IMR-90 (cell line): ENCODE data around the gene ABHD3. TPM values are rescaled to one million over a fixed set of nuclear protein-coding genes. Genes with fewer than 3 reads are reported as not detected.

Experiments
- ATAC-seq: fragments of 200-7000 bp; cut with Tn5 transposase; 2 replicates; pipeline ENCODE4 v1.9.1; 2020; ENCODE audit warnings: low read depth, mild to moderate bottlenecking, moderate library complexity
- BruUV-seq: library from RNA; stranded (reverse); fragments of 400-500 nt; replicated peaks from 2 replicates; lab custom pipeline; 2021; lab: Mats Ljungman, UMichigan
- CTCF ChIA-PET: fragments of 300-600 bp; formaldehyde crosslinking; extraction: SDS; loops from one replicate; lab custom pipeline; 2021; ENCODE audit warnings: antibody characterized with exemption; lab: Yijun Ruan, JAX
- POLR2A ChIA-PET: fragments of 300-600 bp; sonication (Branson Sonifier 250); formaldehyde crosslinking; loops from one replicate; lab custom pipeline; 2022; ENCODE audit warnings: antibody characterized with exemption; ENCODE audit not compliant: unreplicated experiment; lab: Charles Lee
- DNase-seq: peaks from one replicate; pipeline ENCODE4 v3.0.0; 2013
- H2AFZ ChIP-seq: replicated peaks from 2 replicates; pipeline ENCODE3; 2013; ENCODE audit warnings: low read length, mild to moderate bottlenecking; ENCODE audit not compliant: poor library complexity
- H2AK5ac ChIP-seq: 2 replicates; pipeline ENCODE4 v1.6.1; 2013; ENCODE audit warnings: low read depth, low read length, inconsistent platforms
- H2AK9ac ChIP-seq: replicated peaks from 2 replicates; pipeline ENCODE3; 2013; ENCODE audit warnings: mild to moderate bottlenecking, low read depth, low read length, moderate library complexity; ENCODE audit not compliant: poor library complexity
- H2BK120ac ChIP-seq: 2 replicates; pipeline ENCODE4 v1.6.1; 2013; ENCODE audit warnings: low read depth, low read length, inconsistent platforms
- H2BK15ac ChIP-seq: 3 replicates; pipeline ENCODE4 v1.6.1; 2013; ENCODE audit warnings: low read depth, low read length, inconsistent platforms
- H2BK20ac ChIP-seq: 2 replicates; pipeline ENCODE4 v1.6.1; 2013; ENCODE audit warnings: low read depth, mild to moderate bottlenecking, inconsistent platforms, low read length, moderate library complexity
- H2BK5ac ChIP-seq: 2 replicates; pipeline ENCODE4 v1.6.1; 2013; ENCODE audit warnings: mild to moderate bottlenecking, low read depth, low read length, inconsistent platforms; ENCODE audit not compliant: poor library complexity, severe bottlenecking
- H3K14ac ChIP-seq: replicated peaks from 2 replicates; pipeline ENCODE4 v1.6.1; 2013; ENCODE audit warnings: low read depth, low read length, inconsistent platforms
- H3K18ac ChIP-seq: 2 replicates; pipeline ENCODE4 v1.6.1; 2013; ENCODE audit warnings: low read depth, low read length, control low read depth
- H3K23ac ChIP-seq: 2 replicates; pipeline ENCODE4 v1.6.1; 2013; ENCODE audit warnings: low read depth, low read length, inconsistent platforms
- H3K27ac ChIP-seq: 2 replicates; pipeline ENCODE4 v1.5.1; 2013; ENCODE audit warnings: mild to moderate bottlenecking, control low read depth, low read length; ENCODE audit not compliant: insufficient read depth
- H3K27me3 ChIP-seq: 2 replicates; pipeline ENCODE4 v1.6.1; 2013; ENCODE audit warnings: low read length; ENCODE audit not compliant: control insufficient read depth, insufficient read depth
- H3K36me3 ChIP-seq: 2 replicates; pipeline ENCODE4 v1.6.1; 2013; ENCODE audit warnings: low read length, mixed read lengths; ENCODE audit not compliant: control insufficient read depth, insufficient read depth
- H3K4ac ChIP-seq: 2 replicates; pipeline ENCODE4 v1.6.1; 2013; ENCODE audit warnings: low read depth, low read length, inconsistent platforms
- H3K4me1 ChIP-seq: 2 replicates; pipeline ENCODE4 v1.6.1; 2013; ENCODE audit warnings: low read length, mixed read lengths; ENCODE audit not compliant: control insufficient read depth, insufficient read depth
- H3K4me2 ChIP-seq: 2 replicates; pipeline ENCODE4 v1.6.1; 2013; ENCODE audit warnings: low read depth, mild to moderate bottlenecking, control low read depth, low read length, moderate library complexity
- H3K4me3 ChIP-seq: 2 replicates; pipeline ENCODE4 v1.5.1; 2013; ENCODE audit warnings: low read depth, mild to moderate bottlenecking, control low read depth, low read length, moderate library complexity; ENCODE audit not compliant: insufficient read depth
- H3K56ac ChIP-seq: 2 replicates; pipeline ENCODE4 v1.6.1; 2013; ENCODE audit warnings: low read length, inconsistent platforms; ENCODE audit not compliant: insufficient read depth; ENCODE audit errors: extremely low read depth
- H3K79me1 ChIP-seq, 2 experiments: 2 replicates each; pipeline ENCODE4 v1.6.1; 2013; ENCODE audit warnings: low read length in 2 of 2, inconsistent platforms in 1 of 2, low read depth in 1 of 2
- H3K9ac ChIP-seq: 2 replicates; pipeline ENCODE4 v1.6.1; 2013; ENCODE audit warnings: low read depth, low read length, control low read depth
- H3K9me1 ChIP-seq: 2 replicates; pipeline ENCODE4 v1.6.1; 2013; ENCODE audit warnings: low read length, inconsistent platforms; ENCODE audit not compliant: insufficient read depth
- H3K9me3 ChIP-seq: 2 replicates; pipeline ENCODE4 v1.6.1; 2013; ENCODE audit warnings: low read length; ENCODE audit not compliant: control insufficient read depth, insufficient read depth
- H4K20me1 ChIP-seq: 2 replicates; pipeline ENCODE4 v1.6.1; 2013; ENCODE audit warnings: low read length, inconsistent platforms; ENCODE audit not compliant: insufficient read depth
- H4K5ac ChIP-seq: 2 replicates; pipeline ENCODE4 v1.6.1; 2013; ENCODE audit warnings: mild to moderate bottlenecking, low read depth, low read length, control low read depth
- H4K8ac ChIP-seq, 2 experiments: 2 replicates each; pipeline ENCODE4 v1.6.1; 2013; ENCODE audit warnings: low read depth in 2 of 2, low read length in 2 of 2, control low read depth in 1 of 2, inconsistent platforms in 1 of 2
- H4K91ac ChIP-seq: 2 replicates; pipeline ENCODE4 v1.6.1; 2013; ENCODE audit warnings: low read depth, low read length, inconsistent platforms; ENCODE audit not compliant: insufficient read depth
- BHLHE40 ChIP-seq: fragments of 150-350 bp; IDR thresholded peaks from 2 replicates; pipeline ENCODE4 v1.6.1; 2016; ENCODE audit warnings: mild to moderate bottlenecking, low read depth, low read length
- CEBPB ChIP-seq: IDR thresholded peaks from 2 replicates; pipeline ENCODE4 v1.6.1; 2012; ENCODE audit warnings: low read depth, low read length, improper control_type of control experiment
- CHD1 ChIP-seq: IDR thresholded peaks from 2 replicates; pipeline ENCODE4 v1.6.1; 2012; ENCODE audit warnings: low read depth, low read length, improper control_type of control experiment
- CTCF ChIP-seq: conservative IDR thresholded peaks from 2 replicates; pipeline ENCODE4 v1.5.1; 2012; ENCODE audit warnings: mild to moderate bottlenecking, low read depth, low read length, improper control_type of control experiment
- ELK1 ChIP-seq: fragments of 150-350 bp; IDR thresholded peaks from 2 replicates; pipeline ENCODE4 v1.6.1; 2016; ENCODE audit warnings: low read depth, mild to moderate bottlenecking, low read length, moderate library complexity, borderline replicate concordance
- FOS ChIP-seq: fragments of 150-350 bp; IDR thresholded peaks from 2 replicates; pipeline ENCODE4 v1.6.1; 2016; ENCODE audit warnings: low read depth, low read length
- MAFK ChIP-seq: IDR thresholded peaks from 2 replicates; pipeline ENCODE4 v1.6.1; 2012; ENCODE audit warnings: low read depth, low read length, improper control_type of control experiment
- MAZ ChIP-seq: IDR thresholded peaks from 2 replicates; pipeline ENCODE4 v1.6.1; 2012; ENCODE audit warnings: low read depth, mild to moderate bottlenecking, low read length, improper control_type of control experiment, moderate library complexity, borderline replicate concordance
- MXI1 ChIP-seq: IDR thresholded peaks from 2 replicates; pipeline ENCODE4 v1.6.1; 2012; ENCODE audit warnings: low read depth, mild to moderate bottlenecking, low read length, moderate library complexity, borderline replicate concordance
- NFE2L2 ChIP-seq: fragments of 150-350 bp; IDR thresholded peaks from 2 replicates; pipeline ENCODE4 v1.6.1; 2016; ENCODE audit warnings: low read depth, mild to moderate bottlenecking, low read length
- POLR2A ChIP-seq: IDR thresholded peaks from 2 replicates; pipeline ENCODE4 v1.6.1; 2012; ENCODE audit warnings: mild to moderate bottlenecking, low read depth, low read length
- RAD21 ChIP-seq: IDR thresholded peaks from 2 replicates; pipeline ENCODE4 v1.6.1; 2012; ENCODE audit warnings: low read length, improper control_type of control experiment
- RCOR1 ChIP-seq: IDR thresholded peaks from 2 replicates; pipeline ENCODE4 v1.6.1; 2012; ENCODE audit warnings: mild to moderate bottlenecking, low read length, improper control_type of control experiment; ENCODE audit not compliant: insufficient replicate concordance
- RFX5 ChIP-seq: IDR thresholded peaks from 2 replicates; pipeline ENCODE4 v1.8.0; 2012; ENCODE audit warnings: low read depth, mild to moderate bottlenecking, low read length, moderate library complexity
- SMC3 ChIP-seq: fragments of 150-350 bp; IDR thresholded peaks from 2 replicates; pipeline ENCODE4 v1.6.1; 2016; ENCODE audit warnings: low read depth, mild to moderate bottlenecking, antibody characterized with exemption, low read length, moderate library complexity
- USF2 ChIP-seq: fragments of 150-350 bp; IDR thresholded peaks from 2 replicates; pipeline ENCODE4 v1.6.1; 2017; ENCODE audit warnings: mild to moderate bottlenecking, antibody characterized with exemption, low read length, low read depth
- WGBS, 2 experiments: methylation state at CpG; one replicate each; pipeline versions ENCODE4 v1.1.5 to v1.1.7; 2013; ENCODE audit warnings: missing lambda C conversion rate in 2 of 2; ENCODE audit not compliant: insufficient read length in 1 of 2; ENCODE audit errors: extremely low coverage in 2 of 2; 5-methylcytosine and 5-hydroxymethylcytosine counted together
- dilution Hi-C: fragments of 300-500 bp; cut with HindIII; formaldehyde crosslinking; loops from one replicate; pipeline ENCODE4 v1.14.3; 2018; ENCODE audit warnings: low sequenced_read_pairs; ENCODE audit not compliant: unreplicated experiment
- in situ Hi-C: fragments of 300-500 bp; cut with MboI; formaldehyde crosslinking; loops from 3 replicates; pipeline ENCODE4 v1.14.3; 2019; ENCODE audit warnings: low sequenced_read_pairs, inconsistent platforms, mixed read lengths
- intact Hi-C: fragments of 100-400 bp; cut with micrococcal nuclease; formaldehyde crosslinking; loops from 2 replicates; pipeline ENCODE4 v1.10.0; 2022
- polyA plus RNA-seq, 3 experiments: library from polyadenylated mRNA; depleted of rRNA; stranded (reverse); fragments of >200 nt; gene quantifications; 2 replicates each; pipeline ENCODE4 v1.2.3, GENCODE V29; 2012; ENCODE audit warnings: low replicate concordance in 1 of 3
- total RNA-seq: library from RNA; depleted of rRNA; stranded (reverse); fragments of >200 nt; gene quantifications from 2 replicates; pipeline ENCODE4 v1.2.3, GENCODE V29; 2012

Gene ABHD3
- total and polyA plus RNA-seq, 2 of the 4 experiments (the other 2 are of a cell fraction): 4.5 to 5.5 TPM

GRCh38 chr18:21634588-21635199 is 69.9 kb downstream of the ABHD3 start:
- intact Hi-C loops (loop anchor here (5.0 kb wide), 2 partner anchors 68 to 218 kb away; partner anchors contain the start of gene ABHD3), in situ Hi-C loops (no loop called here), dilution Hi-C loops (no loop called here)
- Histone ChIP-seq H4K91ac (no peak overlapping the region), H2AFZ (no peak overlapping the region), H2BK20ac (no peak overlapping the region), H3K18ac (no peak overlapping the region), H3K56ac (no peak overlapping the region), H2AK9ac (no peak overlapping the region), H3K9me3 (no peaks in the 10 kb centered on the region), H3K9ac (no peak overlapping the region), H3K9me1 (no peaks in the 10 kb centered on the region), H3K27me3 (no peaks in the 10 kb centered on the region), H3K4me3 (no peak overlapping the region), H3K4me1 (no peaks in the 10 kb centered on the region), H4K5ac (no peak overlapping the region), H2BK5ac (no peak overlapping the region), H2BK120ac (no peak overlapping the region), H3K23ac (no peak overlapping the region), H3K4me2 (no peak overlapping the region), H3K27ac (no peak overlapping the region), H4K20me1 (no peaks in the 10 kb centered on the region), H2BK15ac (no peak overlapping the region), H3K14ac (no peak overlapping the region), H3K36me3 (peaks cover 9% of the 10 kb centered on the region), H4K8ac (no peak overlapping the region), H3K4ac (no peak overlapping the region), H2AK5ac (no peak overlapping the region), H3K79me1 (peaks cover 1 to 6% of the 10 kb centered on the region in 2 experiments; a peak in 2 of 4 replicates)
- 80% methylated on average over 1 of the region's 4 CpGs; no CpG with 5 or more reads in 1 of the 2 experiments for WGBS, 2 experiments
- no peak for TF ChIP-seq NFE2L2
- TF ChIP-seq USF2: no peak
- TF ChIP-seq BHLHE40: no peak
- TF ChIP-seq RFX5: no peak
- no peak for TF ChIP-seq ELK1
- no peak for TF ChIP-seq CEBPB
- TF ChIP-seq RAD21: no peak
- TF ChIP-seq CTCF: no peak
- TF ChIP-seq FOS: no peak
- TF ChIP-seq MAZ: no peak
- TF ChIP-seq MXI1: no peak
- TF ChIP-seq SMC3: no peak
- TF ChIP-seq RCOR1: no peak
- no peak for TF ChIP-seq POLR2A
- TF ChIP-seq CHD1: no peak
- TF ChIP-seq MAFK: no peak
- POLR2A ChIA-PET: no interaction called here
- CTCF ChIA-PET: interaction anchor here (1.2 kb wide), 1 partner anchor 23 kb away, joined by 3 read pairs; the partner anchor contains the start of gene SNRPD1
- DNase-seq: no peak
- ATAC-seq: no peak
- BruUV-seq: no TSS peak
